Measurements from ENCODE around the gene RAPGEF3.

DNA sequence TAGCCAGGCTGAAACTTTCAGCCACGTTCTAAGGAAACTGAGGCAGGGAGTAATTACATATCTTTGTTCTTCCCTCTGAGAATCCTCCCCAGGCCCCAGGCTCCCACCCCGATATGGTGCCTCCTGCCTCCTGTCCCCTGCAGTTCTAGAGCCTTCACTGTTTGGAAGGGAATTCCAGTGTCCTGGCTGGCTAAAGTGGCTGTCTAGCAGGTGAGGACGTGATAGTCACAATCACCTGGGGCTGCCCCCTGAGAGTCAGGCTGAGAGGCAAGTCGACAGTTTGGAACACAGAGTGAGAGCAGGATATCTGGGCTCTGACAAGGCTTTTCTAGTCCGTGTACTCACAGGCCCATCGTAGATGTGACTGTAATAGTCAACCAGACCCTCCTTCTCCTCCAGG is 46.5 kb downstream of the RAPGEF3 start:
- TF ChIP-seq CTCF (conservative IDR thresholded peaks at IDR 0.05; ENCODE audit: low read length) (no peak), EZH2phosphoT487 (IDR thresholded peaks at IDR 0.05; ENCODE audit: borderline replicate concordance) (no peak)
